PC-3 (cell line): Measurements from ENCODE around the gene IGDCC3. TPM values are rescaled to one million over a fixed set of nuclear protein-coding genes. Genes with fewer than 3 reads are reported as not detected.
A peak's percentile ranks its signal among the peaks of the same experiment; 100 is the strongest.

Experiments
- ATAC-seq: fragments of 200-7000 bp; cut with Tn5 transposase; 2 replicates; pipeline ENCODE4 v1.9.1; 2020; ENCODE audit warnings: mild to moderate bottlenecking, moderate library complexity
- BruUV-seq: library from RNA; stranded (reverse); fragments of 400-500 nt; replicated peaks from 2 replicates; lab custom pipeline; 2021; lab: Mats Ljungman, UMichigan
- CTCF ChIA-PET: fragments of 300-600 bp; sonication (Branson Sonifier 250); formaldehyde crosslinking; loops from one replicate; lab custom pipeline; 2022; ENCODE audit warnings: antibody characterized with exemption; lab: Charles Lee
- POLR2A ChIA-PET: fragments of 300-600 bp; sonication (Branson Sonifier 250); formaldehyde crosslinking; loops from one replicate; lab custom pipeline; 2022; ENCODE audit warnings: antibody characterized with exemption; ENCODE audit not compliant: unreplicated experiment; lab: Charles Lee
- DNase-seq: peaks from one replicate; pipeline ENCODE4 v3.0.0-alpha.2; 2015
- H2AFZ ChIP-seq: fragments of 300-600 bp; sonication (generic); 2 replicates; pipeline ENCODE4 v1.6.0; 2016; ENCODE audit warnings: antibody characterized with exemption, low read length
- H3F3A ChIP-seq: fragments of 300-600 bp; sonication (generic); one replicate; pipeline ENCODE4 v1.6.0; 2017; ENCODE audit warnings: antibody characterized with exemption, low read length, control low read depth, mild to moderate bottlenecking; ENCODE audit not compliant: unreplicated experiment
- H3K27ac ChIP-seq: fragments of 300-600 bp; sonication (generic); 2 replicates; pipeline ENCODE4 v1.5.1; 2016; ENCODE audit warnings: mild to moderate bottlenecking, low read length
- H3K27me3 ChIP-seq: fragments of 300-600 bp; sonication (generic); 2 replicates; pipeline ENCODE4 v1.6.1; 2016; ENCODE audit warnings: low read length, mixed read lengths
- H3K36me3 ChIP-seq: fragments of 300-600 bp; sonication (generic); 2 replicates; pipeline ENCODE4 v1.6.1; 2016; ENCODE audit warnings: low read depth, mixed run types, low read length, mixed read lengths
- H3K4me1 ChIP-seq: fragments of 300-600 bp; sonication (generic); 2 replicates; pipeline ENCODE4 v1.5.1; 2016; ENCODE audit warnings: low read length; ENCODE audit not compliant: insufficient read depth
- H3K4me2 ChIP-seq: fragments of 300-600 bp; sonication (generic); 2 replicates; pipeline ENCODE4 v1.6.0; 2016; ENCODE audit warnings: low read length
- H3K4me3 ChIP-seq: fragments of 300-600 bp; sonication (generic); 2 replicates; pipeline ENCODE4 v1.5.1; 2016; ENCODE audit warnings: mild to moderate bottlenecking, low read length, mixed read lengths
- H3K79me2 ChIP-seq: fragments of 300-600 bp; sonication (generic); 2 replicates; pipeline ENCODE4 v1.6.1; 2017; ENCODE audit warnings: low read length, mixed read lengths
- H3K9ac ChIP-seq: fragments of 300-600 bp; sonication (generic); 2 replicates; pipeline ENCODE4 v1.6.0; 2016; ENCODE audit warnings: mild to moderate bottlenecking, low read length
- H3K9me2 ChIP-seq: fragments of 300-600 bp; sonication (generic); replicated peaks from 2 replicates; pipeline ENCODE4 v1.6.1; 2016; ENCODE audit warnings: mixed run types, low read length, mixed read lengths
- H3K9me3 ChIP-seq: fragments of 300-600 bp; sonication (generic); 2 replicates; pipeline ENCODE4 v1.6.1; 2016; ENCODE audit warnings: low read length, mixed read lengths
- H4K20me1 ChIP-seq: fragments of 300-600 bp; sonication (generic); 2 replicates; pipeline ENCODE4 v1.6.1; 2016; ENCODE audit warnings: low read length, mixed read lengths
- CTCF ChIP-seq: fragments of 300-600 bp; sonication (generic); conservative IDR thresholded peaks from 2 replicates; pipeline ENCODE4 v1.5.1; 2017; ENCODE audit warnings: antibody characterized with exemption, low read depth, mild to moderate bottlenecking, low read length
- EZH2 ChIP-seq: fragments of 300-600 bp; sonication (generic); IDR thresholded peaks from one replicate; pipeline ENCODE4 v1.6.1; 2017; ENCODE audit warnings: antibody characterized with exemption, mild to moderate bottlenecking, low read length; ENCODE audit not compliant: unreplicated experiment
- EZH2phosphoT487 ChIP-seq: fragments of 300-600 bp; sonication (generic); IDR thresholded peaks from 2 replicates; pipeline ENCODE4 v1.6.1; 2018; ENCODE audit warnings: mild to moderate bottlenecking, antibody characterized with exemption, low read length, borderline replicate concordance
- intact Hi-C: fragments of 100-400 bp; cut with micrococcal nuclease; formaldehyde crosslinking; loops from 2 replicates; pipeline ENCODE4 v1.9.0; 2023
- total RNA-seq: library from RNA; depleted of rRNA; stranded (reverse); fragments of >200 nt; gene quantifications from 2 replicates; pipeline ENCODE4 v1.2.3, GENCODE V29; 2014

Gene IGDCC3
- total RNA-seq, 1 experiment from 2014 or later, result not detected

DNA sequence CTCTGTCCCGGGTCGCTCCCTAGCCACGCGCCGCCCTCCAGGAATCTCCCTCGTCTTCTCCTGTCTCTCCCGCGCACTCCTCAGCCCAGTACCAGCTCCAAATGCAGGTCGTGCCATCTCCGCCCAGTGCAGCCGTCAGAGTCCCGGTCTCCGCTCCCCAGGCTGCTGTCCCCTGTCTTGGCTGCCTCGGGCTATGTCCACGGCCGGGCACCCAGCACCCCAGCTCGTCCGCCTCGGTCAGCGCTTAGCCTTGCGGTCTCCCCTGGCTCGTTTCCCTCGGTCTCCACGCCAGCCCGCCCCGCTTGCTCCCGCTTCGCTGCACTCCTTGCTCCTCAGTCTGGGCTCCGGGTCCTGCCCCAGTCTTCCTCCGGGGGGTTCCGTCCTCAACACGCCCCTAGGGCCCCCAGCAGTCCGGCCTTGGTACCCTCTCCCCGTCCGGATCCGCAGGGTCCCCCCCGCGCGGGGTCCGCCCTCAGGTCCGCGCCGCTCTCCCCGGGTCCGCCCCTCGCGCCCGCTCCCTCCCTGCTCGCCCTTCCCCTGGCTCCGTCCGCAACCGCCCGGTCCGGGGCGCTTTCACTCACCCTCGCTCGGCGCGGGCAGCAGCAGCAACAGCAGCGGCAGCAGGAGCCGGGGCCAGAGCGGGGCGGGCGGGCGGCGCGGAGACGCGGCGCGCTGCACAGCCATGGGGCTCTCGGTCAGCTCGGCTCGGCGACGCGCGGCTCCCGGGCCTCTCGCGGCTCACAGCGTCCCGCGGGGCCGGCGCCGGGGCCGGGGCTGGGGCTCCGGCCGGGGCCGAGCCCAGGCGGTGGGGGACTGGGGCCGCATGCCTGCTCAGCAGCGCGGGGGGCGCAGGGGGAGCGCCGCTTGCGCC, 462 bp downstream of the IGDCC3 start:
- BruUV-seq, result no TSS peak
- H4K20me1 ChIP-seq, result no peaks in the 10 kb centered on the region
- no peaks in the 10 kb centered on the region for H3K79me2 ChIP-seq
- TF ChIP-seq CTCF, result no peak
- peak overlapping the region; percentile 63 for H3K4me3 ChIP-seq
- DNase-seq, result no peak
- intact Hi-C loops, result no loop called here
- peaks cover 34% of the 10 kb centered on the region for H3K27me3 ChIP-seq
- no peaks in the 10 kb centered on the region for H3K36me3 ChIP-seq
- CTCF ChIA-PET, result no interaction called here
- no peaks in the 10 kb centered on the region for H3K9me3 ChIP-seq
- peak overlapping the region; percentile 84 for H3K4me2 ChIP-seq
- no peaks in the 10 kb centered on the region for H3K4me1 ChIP-seq
- peak; percentile 62 for ATAC-seq
- peak overlapping the region; percentile 68 for H2AFZ ChIP-seq
- H3K27ac ChIP-seq, result no peak overlapping the region
- no peaks in the 10 kb centered on the region for H3K9me2 ChIP-seq
- no peaks in the 10 kb centered on the region for H3F3A ChIP-seq
- POLR2A ChIA-PET, result no interaction called here
- H3K9ac ChIP-seq, result no peak overlapping the region

- BruUV-seq, result no TSS peak
- intact Hi-C loops, result no loop called here
These were observed 1.1 kb downstream of the IGDCC3 start for GRCh38 chr15:65376767-65377104.

More at GRCh38 chr15:65376767-65377104, 1.1 kb downstream of the IGDCC3 start:
- Histone ChIP-seq H3K36me3 (no peaks in the 10 kb centered on the region), H4K20me1 (no peaks in the 10 kb centered on the region), H3K27ac (no peak overlapping the region), H3K4me3 (peak overlapping the region; percentile 63), H3F3A (no peaks in the 10 kb centered on the region), H3K9ac (no peak overlapping the region), H3K4me2 (peak overlapping the region; percentile 84), H3K4me1 (no peaks in the 10 kb centered on the region), H2AFZ (peak overlapping the region; percentile 68; the same call in 1 of the 2 replicates), H3K27me3 (peaks cover 34% of the 10 kb centered on the region), H3K9me2 (no peaks in the 10 kb centered on the region), H3K9me3 (no peaks in the 10 kb centered on the region), H3K79me2 (no peaks in the 10 kb centered on the region)
- ATAC-seq, result peak; percentile 29
- no peak for DNase-seq
- TF ChIP-seq EZH2phosphoT487, result 0 out of 2 replicates have a peak, but pooled peaks have one; percentile 8
- TF ChIP-seq CTCF, result no peak
- TF ChIP-seq EZH2, result no peak
- CTCF ChIA-PET, result no interaction called here
- POLR2A ChIA-PET, result no interaction called here
